Measurements from ENCODE around the gene CXCL17. TPM values are rescaled to one million over a fixed set of nuclear protein-coding genes. Genes with fewer than 3 reads are reported as not detected.

CXCL17 gene
- total RNA-seq, 4 donors from 2014 or later, result not detected

- H3K4me3 ChIP-seq, result no peak overlapping the region
- DNase-seq, result no peak
- no peaks in the 10 kb centered on the region for H3K27me3 ChIP-seq
- no peak for TF ChIP-seq POLR2A (IDR thresholded peaks at IDR 0.05)
- TF ChIP-seq, protein P1, sequence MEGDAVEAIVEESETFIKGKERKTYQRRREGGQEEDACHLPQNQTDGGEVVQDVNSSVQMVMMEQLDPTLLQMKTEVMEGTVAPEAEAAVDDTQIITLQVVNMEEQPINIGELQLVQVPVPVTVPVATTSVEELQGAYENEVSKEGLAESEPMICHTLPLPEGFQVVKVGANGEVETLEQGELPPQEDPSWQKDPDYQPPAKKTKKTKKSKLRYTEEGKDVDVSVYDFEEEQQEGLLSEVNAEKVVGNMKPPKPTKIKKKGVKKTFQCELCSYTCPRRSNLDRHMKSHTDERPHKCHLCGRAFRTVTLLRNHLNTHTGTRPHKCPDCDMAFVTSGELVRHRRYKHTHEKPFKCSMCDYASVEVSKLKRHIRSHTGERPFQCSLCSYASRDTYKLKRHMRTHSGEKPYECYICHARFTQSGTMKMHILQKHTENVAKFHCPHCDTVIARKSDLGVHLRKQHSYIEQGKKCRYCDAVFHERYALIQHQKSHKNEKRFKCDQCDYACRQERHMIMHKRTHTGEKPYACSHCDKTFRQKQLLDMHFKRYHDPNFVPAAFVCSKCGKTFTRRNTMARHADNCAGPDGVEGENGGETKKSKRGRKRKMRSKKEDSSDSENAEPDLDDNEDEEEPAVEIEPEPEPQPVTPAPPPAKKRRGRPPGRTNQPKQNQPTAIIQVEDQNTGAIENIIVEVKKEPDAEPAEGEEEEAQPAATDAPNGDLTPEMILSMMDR (IDR thresholded peaks at IDR 0.05), result no peak
- H3K27ac ChIP-seq, result no peak overlapping the region
- intact Hi-C loops (cut with DNase I; ENCODE audit: low total_unique reads), result no loop called here
- H3K36me3 ChIP-seq, result no peaks in the 10 kb centered on the region
- H3K4me1 ChIP-seq, result no peaks in the 10 kb centered on the region
- no peaks in the 10 kb centered on the region for H3K9me3 ChIP-seq
These were observed 31.1 kb downstream of the CXCL17 start for GRCh38 chr19:42411581-42412178.

- intact Hi-C loops (cut with DNase I; ENCODE audit: low total_unique reads), result no loop called here
- no peaks in the 10 kb centered on the region for H3K36me3 ChIP-seq
These were observed 32.4 kb downstream of the CXCL17 start for GRCh38 chr19:42410371-42410770.

GRCh38 chr19:42409477-42409876 is 33.3 kb downstream of the CXCL17 start:
- Histone ChIP-seq H3K4me3 (no peak overlapping the region), H3K9me3 (no peaks in the 10 kb centered on the region), H3K27me3 (no peaks in the 10 kb centered on the region), H3K4me1 (no peaks in the 10 kb centered on the region), H3K36me3 (no peaks in the 10 kb centered on the region), H3K27ac (no peak overlapping the region)
- intact Hi-C loops (cut with DNase I; ENCODE audit: low total_unique reads), result no loop called here
- TF ChIP-seq, protein P1 (IDR thresholded peaks at IDR 0.05), result no peak
- no peak for TF ChIP-seq POLR2A (IDR thresholded peaks at IDR 0.05)
- DNase-seq, result no peak

More at GRCh38 chr19:42410371-42410770, 32.4 kb downstream of the CXCL17 start:
- Histone ChIP-seq H3K4me3 (no peak overlapping the region), H3K9me3 (no peaks in the 10 kb centered on the region), H3K27ac (no peak overlapping the region), H3K27me3 (no peaks in the 10 kb centered on the region), H3K4me1 (no peaks in the 10 kb centered on the region)
- TF ChIP-seq, protein P1 (IDR thresholded peaks at IDR 0.05), result no peak
- TF ChIP-seq POLR2A (IDR thresholded peaks at IDR 0.05), result no peak
- no peak for DNase-seq

- H3K36me3 ChIP-seq, result no peaks in the 10 kb centered on the region
- no peak overlapping the region for H3K4me3 ChIP-seq
- no peaks in the 10 kb centered on the region for H3K9me3 ChIP-seq
- no peak for DNase-seq
- H3K27me3 ChIP-seq, result no peaks in the 10 kb centered on the region
- H3K4me1 ChIP-seq, result no peaks in the 10 kb centered on the region
- no peak overlapping the region for H3K27ac ChIP-seq
- TF ChIP-seq POLR2A (IDR thresholded peaks at IDR 0.05), result no peak
- TF ChIP-seq, protein P1 (IDR thresholded peaks at IDR 0.05), result no peak
- intact Hi-C loops (cut with DNase I; ENCODE audit: low total_unique reads), result no loop called here
These were observed 35.0 kb downstream of the CXCL17 start for GRCh38 chr19:42407816-42408175.

- Histone ChIP-seq H3K36me3 (no peaks in the 10 kb centered on the region), H3K9me3 (no peaks in the 10 kb centered on the region), H3K27me3 (no peaks in the 10 kb centered on the region), H3K4me1 (no peaks in the 10 kb centered on the region), H3K27ac (no peak overlapping the region), H3K4me3 (no peak overlapping the region)
- intact Hi-C loops (cut with DNase I; ENCODE audit: low total_unique reads), result no loop called here
- no peak for DNase-seq
- TF ChIP-seq POLR2A (IDR thresholded peaks at IDR 0.05), result no peak
- TF ChIP-seq, protein P1 (IDR thresholded peaks at IDR 0.05), result no peak
These were observed 35.5 kb downstream of the CXCL17 start for GRCh38 chr19:42407085-42407815.

All from uterus (tissue), 4 donors.